Right hindlimb (tissue), 1 donor: ENCODE data around the gene NUDT1.

Source experiments
- DNase-seq: peaks from one replicate; pipeline ENCODE4 v3.0.0-alpha.2; 2018

The NUDT1 gene

DNA sequence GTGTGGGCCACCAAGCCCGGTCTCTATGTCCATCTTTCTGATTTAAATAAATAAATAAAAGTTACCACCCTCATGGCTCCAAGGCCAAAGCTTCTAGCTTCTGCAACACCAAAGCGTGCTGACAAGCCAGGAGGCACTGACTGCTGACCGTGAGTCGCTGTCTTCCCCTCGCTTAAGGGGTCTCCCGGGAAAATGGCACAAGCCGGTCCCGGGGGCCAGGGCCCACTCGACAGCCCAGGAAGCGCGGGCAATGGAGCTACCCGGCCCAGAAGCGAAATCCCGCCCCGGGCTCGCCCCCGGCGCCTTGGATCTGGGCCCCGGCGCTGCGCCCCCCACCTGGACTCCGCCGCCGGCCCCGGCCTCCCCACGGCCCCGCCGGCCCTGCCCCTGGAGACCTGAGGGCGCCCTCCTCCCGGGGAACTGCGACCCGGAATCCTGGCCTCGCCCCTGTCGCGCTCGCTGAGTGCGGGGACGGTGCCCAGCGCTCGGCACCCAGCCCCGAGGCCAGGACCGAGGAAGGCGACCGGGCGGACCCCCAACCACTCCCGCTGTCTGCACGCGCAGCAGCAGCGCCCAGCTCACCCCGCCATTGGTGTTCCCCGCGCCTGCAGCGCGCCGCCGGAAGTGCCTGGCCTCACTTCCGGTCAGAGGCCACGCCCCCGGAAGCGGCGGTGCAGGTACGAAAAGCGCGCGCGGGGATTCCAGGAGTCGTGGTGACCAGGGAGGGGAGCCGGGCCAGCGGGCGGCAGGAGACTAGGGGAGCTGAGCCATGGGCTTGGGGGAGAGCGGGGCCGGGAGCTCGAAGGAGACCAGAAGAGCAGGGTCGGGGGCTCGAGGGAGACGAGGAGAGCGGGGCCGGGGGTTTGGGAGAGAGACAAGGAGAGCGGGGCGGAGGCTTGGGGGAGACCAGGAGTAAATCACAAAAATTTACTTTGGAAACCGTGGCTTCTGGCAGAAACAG is at the start of gene NUDT1, which contains the start of gene MRM2:
NUDT1 (plus strand) TSS at position 647 of the 961 bp plus-strand sequence. CDS start 2,349 bp downstream, outside the sequence.
MRM2 (minus strand) TSS at position 626 of the 961 bp plus-strand sequence; CDS start at position 590, 36 bp downstream.
- DNase-seq, result peak; percentile 87

DNA sequence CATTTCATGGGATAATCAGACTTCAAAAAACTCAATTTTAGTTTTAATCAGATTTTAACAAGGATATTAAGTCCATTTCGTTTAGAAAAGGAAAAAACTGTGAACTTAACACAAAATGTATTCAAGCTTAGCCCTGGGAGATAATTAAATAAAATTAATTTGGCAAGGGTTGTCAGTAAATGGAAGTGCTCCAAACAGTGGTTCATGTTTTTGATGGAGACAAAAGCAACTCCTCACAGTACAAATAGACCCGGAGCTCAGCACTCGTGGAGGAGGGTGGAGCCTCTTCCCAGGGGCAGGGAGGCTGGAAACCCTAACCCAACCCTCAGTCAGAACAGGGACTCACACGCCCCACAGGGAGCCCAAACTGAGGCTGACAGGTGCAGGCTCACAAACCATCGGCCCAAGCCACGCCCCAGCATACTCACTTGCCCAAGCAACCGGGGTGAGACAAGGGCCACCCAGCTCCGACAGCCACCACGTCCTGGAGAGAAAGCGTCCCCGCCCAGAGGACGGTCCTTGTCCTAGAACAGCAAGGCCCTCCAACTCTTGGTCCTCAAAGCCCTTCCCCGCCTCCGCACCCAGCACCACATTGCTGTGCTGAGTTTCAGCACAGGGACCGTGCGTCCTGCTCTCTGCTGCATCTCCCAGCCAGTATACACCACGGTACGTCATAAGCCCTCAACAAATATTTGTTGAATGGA is 49.0 kb upstream of the NUDT1 start:
- DNase-seq, result peak; percentile 53

DNA sequence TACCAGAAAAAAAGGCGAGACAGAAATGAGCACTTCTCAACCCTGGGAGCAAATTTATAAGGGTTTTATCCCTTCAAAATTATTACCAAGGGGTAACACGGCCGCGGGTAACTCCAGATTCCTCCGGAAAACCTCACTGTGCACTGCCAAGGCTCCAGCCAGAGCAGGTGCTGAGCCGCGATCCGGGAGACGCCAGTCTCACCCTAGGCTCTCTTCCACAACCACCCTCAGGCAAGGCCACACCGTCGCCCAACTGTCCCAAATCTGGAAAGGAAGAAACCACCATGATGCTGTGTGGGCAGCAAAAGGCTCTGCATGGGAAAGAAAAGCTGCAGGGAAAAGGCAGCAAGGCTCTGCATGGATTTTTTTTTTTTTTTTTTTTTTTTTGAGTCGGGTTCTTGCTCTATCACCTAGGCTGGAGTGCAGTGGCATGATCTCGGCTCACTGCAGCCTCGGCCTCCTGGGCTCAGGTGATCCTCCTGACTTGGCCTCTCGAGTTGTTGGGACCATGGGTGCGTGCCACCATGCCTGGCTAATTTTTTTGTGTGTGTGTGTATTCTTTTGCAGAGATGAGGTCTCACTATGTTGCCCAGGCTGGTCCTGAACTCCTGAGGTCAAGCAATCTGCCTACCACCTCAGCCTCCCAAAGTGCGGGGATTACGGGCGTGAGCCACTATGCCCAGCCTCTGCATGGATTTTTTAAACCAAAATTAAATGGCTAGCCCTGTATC is 48.3 kb upstream of the NUDT1 start:
- DNase-seq, result no peak

DNA sequence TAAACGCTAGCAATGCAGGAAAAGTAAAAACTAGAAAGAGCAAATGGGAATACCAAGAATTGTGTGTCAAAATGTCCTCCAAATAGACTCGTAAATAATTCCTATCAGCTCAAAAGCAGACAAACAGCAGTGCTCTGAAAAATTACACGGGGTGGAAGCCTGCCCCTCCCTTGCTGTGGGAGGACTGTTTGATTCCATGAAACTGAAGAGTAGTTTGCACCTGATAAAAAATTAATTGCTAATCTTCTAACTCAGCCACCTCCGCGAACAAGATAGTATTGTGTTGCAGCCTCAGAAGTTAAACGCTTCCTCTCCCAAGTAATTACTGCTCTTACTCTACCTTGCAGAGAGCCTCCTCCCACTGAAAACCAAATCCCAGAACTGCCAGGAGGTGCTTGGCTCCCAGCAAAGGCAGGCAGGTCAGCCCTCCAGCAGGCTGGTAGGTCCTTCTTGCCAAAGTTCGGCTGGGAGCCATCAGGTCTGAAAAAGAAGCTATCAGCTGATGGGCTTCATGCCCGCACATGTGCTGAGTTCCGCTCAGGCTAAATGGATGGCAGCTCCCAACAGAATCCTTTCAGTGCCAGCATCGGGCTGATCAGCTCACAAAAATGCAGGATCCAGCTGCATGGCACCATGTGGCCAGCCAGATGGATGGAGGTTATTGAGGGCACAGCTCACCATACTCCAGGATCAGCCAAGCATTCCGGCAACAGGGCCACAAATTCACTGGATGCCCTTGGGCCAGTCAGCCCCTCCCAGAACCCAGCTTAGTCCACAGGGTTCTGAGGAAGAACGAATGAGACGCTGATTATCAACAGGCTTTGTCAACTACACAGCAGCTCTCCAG is 46.4 kb upstream of the NUDT1 start:
- DNase-seq, result peak; percentile 74

DNA sequence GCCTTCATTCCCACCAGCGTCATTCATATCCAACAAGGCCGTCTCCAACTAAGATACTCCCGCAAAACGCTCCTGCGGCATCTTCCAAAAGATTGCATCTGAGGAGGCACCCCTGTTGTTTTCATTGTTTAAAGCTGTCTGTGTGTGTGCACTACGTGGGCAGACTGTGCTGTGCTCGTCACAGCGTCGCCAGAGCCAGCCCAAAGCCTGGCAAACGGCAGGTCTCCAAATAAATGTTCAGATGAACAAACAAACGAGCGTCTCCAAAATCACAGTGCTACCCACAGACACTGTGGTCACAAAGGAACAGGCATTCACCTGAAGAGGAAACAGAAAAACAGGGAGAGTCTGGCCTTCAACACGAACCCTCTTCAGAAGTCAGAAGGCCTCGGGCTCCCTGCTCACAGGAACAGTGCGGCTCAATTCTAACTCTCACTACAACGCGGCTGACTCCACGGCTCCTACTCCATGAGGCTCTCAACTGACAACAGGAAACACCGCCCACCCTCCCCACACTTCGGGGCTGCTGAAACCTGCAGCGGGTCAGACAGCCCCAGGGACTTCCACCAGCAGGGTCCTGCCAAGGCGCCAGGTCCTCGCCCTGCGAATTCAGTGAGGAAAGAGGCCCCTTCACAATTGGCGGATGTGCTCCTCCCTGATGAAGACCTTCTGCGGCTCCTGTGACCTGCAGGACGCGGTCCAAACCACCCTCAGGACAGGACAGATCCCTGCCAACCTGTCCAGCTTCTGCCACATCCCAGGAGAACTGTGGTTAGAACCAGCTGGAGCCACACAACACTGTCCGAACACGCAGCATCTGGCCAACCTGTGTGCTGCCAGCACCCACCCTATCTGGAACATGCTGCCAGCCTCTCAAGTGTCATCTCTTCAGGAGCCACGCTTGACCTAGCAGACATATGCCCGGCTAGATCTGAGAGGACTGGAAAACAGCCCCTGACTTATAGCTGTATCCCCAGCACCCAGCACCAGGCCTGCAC is 45.3 kb upstream of the NUDT1 start:
- DNase-seq, result no peak

DNA sequence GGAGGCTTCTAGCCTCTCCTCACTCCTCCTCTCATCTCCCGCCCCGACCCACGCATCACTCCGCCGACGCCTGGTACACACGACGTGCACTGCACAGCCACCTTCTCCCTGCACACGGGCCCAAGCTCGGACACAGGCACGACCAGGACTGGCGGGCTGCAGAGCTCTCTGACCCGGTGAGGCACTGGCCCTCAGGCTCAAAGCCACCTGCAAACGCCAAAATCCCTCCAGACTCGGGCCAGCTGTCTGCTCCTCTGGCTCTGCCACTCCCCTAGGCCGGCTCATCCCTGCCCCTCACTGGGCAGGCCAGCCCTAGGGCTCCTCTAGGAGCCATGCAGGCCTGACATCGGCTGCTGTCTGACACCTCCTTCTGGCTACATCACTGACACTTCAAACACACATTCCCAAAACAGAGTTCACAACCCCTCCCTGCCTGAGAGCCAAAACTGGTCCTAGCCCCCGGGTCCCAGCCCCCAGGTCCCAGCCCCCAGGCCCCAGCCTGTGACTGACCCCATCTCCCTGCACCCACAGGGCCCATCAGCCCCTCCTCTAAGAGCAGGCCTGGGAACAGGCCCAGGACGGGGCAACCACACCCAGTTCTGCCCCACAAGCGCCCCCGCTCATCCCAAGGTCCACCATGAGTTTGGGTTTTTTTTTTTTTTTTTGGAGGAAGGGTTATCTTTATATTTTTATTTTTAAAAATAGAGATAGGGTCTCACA is 44.4 kb upstream of the NUDT1 start:
- DNase-seq, result no peak

DNA sequence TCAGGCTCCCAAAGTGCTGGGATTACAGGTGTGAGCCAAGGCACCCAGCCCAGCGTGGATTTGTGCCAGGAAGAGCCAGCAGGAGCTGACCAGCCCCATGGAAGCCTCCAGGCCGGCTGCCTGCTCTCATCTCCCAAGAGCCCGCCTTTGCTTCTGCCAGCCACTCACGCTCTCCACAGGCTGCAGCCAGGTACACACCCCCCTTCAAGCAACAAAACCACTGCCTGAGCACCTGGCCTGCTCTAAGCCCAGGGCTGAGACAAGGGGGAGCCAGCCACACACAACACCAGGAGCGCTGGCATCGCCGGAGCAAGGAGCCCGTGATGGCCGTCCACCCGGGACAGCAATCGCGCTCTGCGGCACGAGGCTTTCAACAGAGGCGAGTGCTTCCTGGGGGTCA is 43.8 kb upstream of the NUDT1 start:
- DNase-seq, result no peak

DNA sequence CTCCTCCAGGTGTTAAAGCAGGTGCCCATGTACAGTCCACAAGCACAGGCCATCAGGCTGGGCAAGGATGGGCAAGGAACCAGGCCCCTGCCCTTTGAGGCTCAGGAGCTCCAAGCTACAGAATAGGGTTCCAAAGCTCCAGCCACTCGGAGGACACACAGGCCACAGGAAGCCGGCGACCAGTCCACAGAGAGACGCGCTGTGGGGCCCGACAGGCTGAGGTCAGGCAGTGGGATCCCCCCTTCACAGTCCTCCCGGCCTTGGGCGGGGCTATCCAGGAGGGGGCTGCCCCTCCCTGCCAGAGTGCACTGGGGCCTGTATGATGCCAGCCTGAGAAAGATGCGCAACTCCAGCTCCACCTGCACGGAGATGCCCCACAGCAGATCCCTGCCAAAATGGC is 43.3 kb upstream of the NUDT1 start:
- no peak for DNase-seq

DNA sequence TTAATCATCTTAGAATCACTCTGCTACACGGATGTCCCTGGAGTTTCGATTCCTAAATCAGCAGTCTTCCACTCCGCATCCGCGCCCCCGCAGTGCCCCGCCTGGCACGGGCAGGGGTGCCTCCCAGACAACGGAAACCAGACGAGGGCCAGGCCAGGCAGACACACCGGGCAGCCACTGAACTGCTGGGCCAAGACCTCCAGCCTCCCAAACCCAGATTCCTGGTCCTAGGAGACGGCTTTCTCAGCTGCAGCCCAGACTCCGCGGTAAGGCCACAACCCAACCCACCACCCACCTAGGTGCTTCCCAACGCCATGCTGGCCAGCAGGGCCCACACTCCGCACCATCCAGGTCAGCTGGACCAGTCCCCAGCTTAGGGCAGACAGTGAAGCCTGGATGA is 42.5 kb upstream of the NUDT1 start:
- no peak for DNase-seq

DNA sequence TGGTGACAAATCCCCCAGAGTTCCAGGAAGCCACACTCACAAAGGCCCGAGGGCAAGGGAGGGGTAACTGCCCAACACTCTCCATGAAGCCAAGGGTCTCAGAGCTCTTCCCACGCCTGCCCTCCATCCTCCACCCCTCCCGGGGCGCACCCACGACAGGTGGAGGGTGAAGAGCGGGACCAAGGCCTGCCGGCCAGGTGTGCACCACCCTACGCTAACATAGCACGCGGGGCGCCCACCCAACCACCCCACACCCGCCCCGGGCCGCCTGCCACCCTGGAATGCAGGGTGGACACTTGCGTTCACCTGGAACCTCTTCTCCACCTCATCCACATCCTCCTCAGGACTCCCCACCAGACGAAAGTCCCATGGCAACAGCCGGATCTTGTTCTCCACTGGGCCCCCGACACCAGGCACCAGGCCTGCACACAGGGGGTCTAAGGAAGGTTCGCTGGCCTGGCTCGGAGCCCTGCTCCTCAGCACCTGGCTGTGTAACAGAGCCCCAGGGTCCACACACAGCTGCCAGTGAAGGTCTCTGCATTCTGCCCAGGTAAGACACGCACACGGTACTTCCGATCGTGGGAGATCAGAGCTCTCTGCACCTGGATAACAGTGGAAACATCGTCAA is 42.0 kb upstream of the NUDT1 start:
- DNase-seq, result no peak

DNA sequence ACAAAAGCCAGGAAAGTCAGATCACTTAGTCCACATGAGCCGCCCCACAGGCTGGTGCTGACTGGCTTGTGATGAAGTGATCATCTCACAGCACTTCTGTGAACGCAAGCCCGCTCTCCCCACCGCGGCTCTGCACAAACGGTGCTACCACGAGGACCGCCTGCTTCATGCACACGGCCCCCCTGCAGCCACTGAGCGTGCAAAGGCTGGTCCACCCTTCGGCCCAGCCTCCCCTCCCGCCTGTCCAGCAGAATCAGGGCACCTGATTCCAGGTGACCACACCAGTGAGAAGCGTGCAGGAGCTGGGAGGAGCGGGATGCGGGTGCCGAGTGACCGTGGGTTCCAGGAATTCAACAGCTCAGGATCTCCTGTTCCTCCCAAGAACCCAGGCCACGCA is 41.4 kb upstream of the NUDT1 start:
- no peak for DNase-seq

DNA sequence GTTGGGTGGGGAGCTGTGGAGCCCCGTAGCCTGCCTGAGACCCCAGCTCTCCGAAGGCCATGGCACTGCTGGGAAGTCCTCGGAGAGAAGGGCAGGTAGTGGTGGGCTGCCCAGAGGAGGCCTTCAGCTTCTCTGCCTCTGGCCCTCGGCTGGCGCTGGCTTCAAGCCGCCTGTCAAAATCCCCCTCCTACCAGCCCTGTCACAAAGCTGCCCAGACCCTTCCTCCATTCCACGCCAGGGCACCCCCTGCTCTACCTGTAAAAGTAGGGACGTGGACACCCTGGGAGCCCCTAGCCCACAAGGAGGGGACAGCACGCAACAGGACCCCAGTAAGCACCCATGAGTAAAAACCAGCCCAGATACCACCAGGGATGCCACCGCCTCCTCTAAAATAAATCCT is 40.9 kb upstream of the NUDT1 start:
- no peak for DNase-seq

DNA sequence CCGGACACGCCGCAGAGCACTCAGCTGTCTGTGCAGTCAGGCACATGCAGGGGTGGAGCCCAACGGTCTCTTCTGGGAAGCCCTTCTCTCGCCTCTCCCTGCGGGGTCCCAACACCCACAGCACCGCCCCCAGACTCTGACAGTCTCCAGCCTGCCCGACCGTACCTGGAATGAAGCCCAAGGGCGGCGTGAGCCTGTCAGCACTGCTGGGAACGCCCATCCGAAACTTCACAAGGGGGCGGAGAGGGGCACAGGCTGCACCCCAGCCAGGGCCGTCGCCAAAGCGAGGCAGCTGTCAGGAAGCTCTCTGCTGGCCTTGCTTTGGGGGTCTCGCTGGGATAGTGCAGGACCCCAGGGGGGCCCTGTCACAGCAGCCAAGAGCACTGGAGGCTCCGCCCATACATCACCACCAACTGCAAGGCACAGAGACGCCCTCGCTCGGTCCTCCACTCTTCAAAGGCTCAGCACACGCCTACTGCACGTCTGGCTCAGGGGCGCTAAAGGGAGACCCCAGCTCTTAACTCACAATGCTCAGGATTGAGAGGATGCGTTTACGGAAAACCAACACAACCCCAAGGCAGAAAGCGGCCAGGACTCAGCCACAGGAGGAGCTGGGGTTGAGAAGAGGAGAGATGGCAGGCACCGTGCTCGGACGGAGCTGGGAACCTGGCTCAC is 40.2 kb upstream of the NUDT1 start:
- no peak for DNase-seq

DNA sequence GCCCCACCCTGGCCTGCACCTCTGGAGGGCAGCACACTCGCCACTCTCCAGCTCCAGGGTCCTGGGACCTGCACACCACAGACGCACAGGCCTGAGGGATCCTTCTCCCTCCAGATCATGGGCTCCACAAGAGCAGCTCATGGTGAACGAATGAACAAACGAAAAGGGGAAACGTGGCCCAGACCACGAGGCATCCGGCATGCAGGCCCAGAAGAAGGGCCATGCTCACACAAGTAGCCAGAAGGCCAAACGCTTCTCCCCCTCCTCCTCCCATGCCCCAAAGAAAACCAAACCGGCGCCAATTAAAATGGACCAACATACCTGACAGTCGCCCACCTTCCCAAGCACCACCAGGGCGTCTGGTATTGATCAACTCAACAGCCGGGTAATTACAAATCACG is 39.7 kb upstream of the NUDT1 start:
- no peak for DNase-seq

DNA sequence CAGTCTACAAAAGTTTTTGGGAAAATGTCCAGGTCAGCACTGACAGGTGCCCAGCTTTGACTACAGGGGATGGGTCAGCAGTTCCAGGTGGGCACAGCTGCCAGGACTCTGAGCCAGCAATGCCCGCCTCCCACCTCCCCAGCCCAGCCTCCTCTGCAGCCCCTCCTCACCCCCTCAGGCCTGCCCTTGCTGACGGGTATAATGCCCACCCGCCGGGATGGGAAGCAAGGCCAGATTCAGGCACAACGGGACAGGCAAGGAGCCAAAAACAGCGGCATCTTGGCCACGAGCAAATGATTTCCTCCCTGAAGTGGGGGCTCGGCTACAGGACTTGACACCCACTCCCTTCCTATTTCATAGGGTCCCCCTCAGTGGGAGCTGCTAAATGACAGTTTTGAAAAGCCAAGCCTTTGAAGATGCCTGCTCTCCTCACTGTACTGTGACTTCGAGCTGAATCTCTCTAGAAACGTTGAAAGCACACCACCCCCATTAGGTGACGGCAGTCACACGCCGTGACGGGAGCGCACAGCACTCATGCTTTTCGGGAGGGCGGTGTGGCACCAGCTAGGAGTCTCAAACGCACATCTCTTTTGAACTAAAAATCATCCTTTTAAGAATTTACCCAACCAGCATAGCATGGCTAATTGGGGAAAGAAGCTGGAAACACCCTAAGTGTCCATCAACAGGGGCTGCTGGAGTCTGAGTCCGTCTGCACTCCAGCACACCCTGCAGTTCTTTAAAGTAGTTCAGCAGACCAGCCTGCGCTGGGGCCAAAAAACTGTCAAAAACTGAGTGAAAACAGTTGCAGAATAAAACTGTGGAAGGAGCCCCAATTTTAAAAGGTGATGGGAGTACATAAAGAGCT is 38.9 kb upstream of the NUDT1 start:
- DNase-seq, result no peak

DNA sequence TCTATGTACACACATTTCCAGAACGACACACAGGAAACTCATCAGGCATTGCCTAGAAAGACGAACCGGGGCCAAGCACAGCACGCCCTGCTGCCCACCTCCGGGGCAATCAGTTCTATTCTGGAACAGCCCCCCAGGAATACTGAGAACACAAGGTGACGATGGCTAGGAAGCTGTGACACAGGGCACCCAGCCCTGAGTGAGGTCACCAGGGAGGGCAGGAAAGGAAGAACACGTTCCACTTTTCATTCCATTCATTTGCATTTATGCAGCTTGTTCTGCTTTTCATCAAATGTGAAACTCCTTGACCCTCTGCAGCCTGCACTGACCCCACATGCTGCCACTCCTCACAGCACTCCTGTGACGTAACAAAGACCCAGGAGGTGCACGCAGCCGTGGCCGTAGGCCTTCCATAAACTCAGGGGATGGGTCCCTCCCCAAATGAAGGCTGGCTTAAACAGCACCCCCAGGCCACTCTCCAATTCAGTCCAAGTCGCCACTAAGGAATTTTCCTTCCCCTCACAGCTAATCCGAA is 38.2 kb upstream of the NUDT1 start:
- DNase-seq, result no peak

DNA sequence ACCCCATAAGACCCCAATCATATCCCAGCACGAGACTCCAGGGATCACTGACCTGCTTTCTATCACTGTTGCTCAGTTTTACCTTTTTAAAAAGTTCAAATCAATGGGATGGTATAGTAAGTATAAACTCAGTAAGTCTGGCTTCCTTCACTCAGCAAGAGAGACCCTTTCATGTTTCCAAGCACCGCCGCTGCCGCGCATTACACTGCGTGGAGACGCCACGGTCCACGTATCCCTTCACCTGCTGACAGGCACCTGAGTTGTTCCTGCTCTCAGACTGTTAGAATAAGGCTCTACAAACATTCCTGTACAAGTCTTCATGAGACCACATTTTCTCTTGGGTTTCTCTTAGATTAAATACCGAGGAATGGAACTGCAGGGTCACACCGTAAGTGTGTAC is 37.6 kb upstream of the NUDT1 start:
- DNase-seq, result no peak
